Gastroesophageal sphincter (tissue), 4 donors: ENCODE results near the gene RNF215. TPM values are rescaled to one million over a fixed set of nuclear protein-coding genes. Genes with fewer than 3 reads are reported as not detected.

ENCODE experiments used
- ATAC-seq: fragments of 150-250 bp; one replicate; pipeline ENCODE4 v1.9.1; 2016; ENCODE audit warnings: mild to moderate bottlenecking, moderate library complexity
- H3K27ac ChIP-seq, 4 donors: fragments of 200-600 bp; sonication (generic) in 3 of 4; 1 replicate in 3 of 4; 2 replicates in 1 of 4; pipeline ENCODE4 v1.5.1; 2016 to 2019
- H3K27me3 ChIP-seq: fragments of 200-600 bp; sonication (generic); one replicate; pipeline ENCODE4 v1.5.1; 2019
- H3K36me3 ChIP-seq, 2 donors: fragments of 200-600 bp; sonication (generic); one replicate each; pipeline ENCODE4 v1.5.1; 2019; ENCODE audit warnings: control low read depth in 1 of 2
- H3K4me1 ChIP-seq, 3 donors: fragments of 200-600 bp; sonication (generic); 1 replicate in 2 of 3; 2 replicates in 1 of 3; pipeline ENCODE4 v1.5.1; 2016 to 2019; ENCODE audit warnings: control low read depth in 2 of 3
- H3K4me3 ChIP-seq, 2 donors: fragments of 200-600 bp; sonication (generic); one replicate each; pipeline ENCODE4 v1.5.1; 2019; ENCODE audit warnings: mild to moderate bottlenecking in 1 of 2, moderate library complexity in 1 of 2
- H3K9me3 ChIP-seq, 3 donors: fragments of 200-600 bp; sonication (generic); one replicate each; pipeline ENCODE4 v1.5.1; 2017 to 2019; ENCODE audit warnings: control low read depth in 2 of 3
- CTCF ChIP-seq, 4 experiments: fragments of 200-600 bp in 2 of 4; fragments of 450-650 bp in 2 of 4; sonication (generic) in 1 of 4; IDR thresholded peaks; one replicate each; pipeline ENCODE4 v1.5.1; 2017 to 2019; ENCODE audit warnings: antibody characterized with exemption in 4 of 4, mild to moderate bottlenecking in 2 of 4, moderate library complexity in 2 of 4
- EP300 ChIP-seq: sonication (generic); formaldehyde crosslinking; IDR thresholded peaks from one replicate; pipeline ENCODE4 v1.6.1; 2017; ENCODE audit warnings: antibody characterized with exemption, mild to moderate bottlenecking
- POLR2A ChIP-seq, 2 donors: fragments of 450-650 bp; IDR thresholded peaks; one replicate each; pipeline ENCODE4 v1.6.1; 2017; ENCODE audit warnings: antibody characterized with exemption in 2 of 2, mild to moderate bottlenecking in 2 of 2, moderate library complexity in 1 of 2
- POLR2AphosphoS5 ChIP-seq: sonication (generic); formaldehyde crosslinking; IDR thresholded peaks from one replicate; pipeline ENCODE4 v1.6.1; 2017; ENCODE audit warnings: antibody characterized with exemption
- WGBS, 2 donors: methylation state at CpG; one replicate each; pipeline ENCODE4 v1.1.5; 2018; ENCODE audit warnings: low coverage in 1 of 2; 5-methylcytosine and 5-hydroxymethylcytosine counted together
- total RNA-seq, 4 donors: library from RNA; depleted of rRNA; stranded (reverse); fragments of >200 nt; gene quantifications; one replicate each; pipeline ENCODE4 v1.1.0, GENCODE V29; 2016

Gene RNF215
- total RNA-seq, 4 donors from 2014 or later = 10.2 to 13.5 (median 11.7) TPM

GRCh38 chr22:30399718-30400117 is 12.5 kb upstream of the RNF215 start:
- Histone ChIP-seq H3K36me3 (no peaks in the 10 kb centered on the region), H3K4me1 (peaks cover 0 to 45% (median 13%) of the 10 kb centered on the region in 3 donors), H3K27ac (no peak overlapping the region), H3K27me3 (no peaks in the 10 kb centered on the region), H3K4me3 (no peak overlapping the region), H3K9me3 (no peaks in the 10 kb centered on the region)
- TF ChIP-seq POLR2AphosphoS5 = no peak
- no peak for TF ChIP-seq EP300
- no peak for TF ChIP-seq POLR2A (IDR thresholded peaks at IDR 0.05)
- no peak for TF ChIP-seq CTCF (IDR thresholded peaks at IDR 0.05)
- no peak for ATAC-seq
- WGBS, 2 donors = 76% methylated on average over 4 of the region's 5 CpGs; no CpG with 5 or more reads in 1 of the 2 donors

DNA sequence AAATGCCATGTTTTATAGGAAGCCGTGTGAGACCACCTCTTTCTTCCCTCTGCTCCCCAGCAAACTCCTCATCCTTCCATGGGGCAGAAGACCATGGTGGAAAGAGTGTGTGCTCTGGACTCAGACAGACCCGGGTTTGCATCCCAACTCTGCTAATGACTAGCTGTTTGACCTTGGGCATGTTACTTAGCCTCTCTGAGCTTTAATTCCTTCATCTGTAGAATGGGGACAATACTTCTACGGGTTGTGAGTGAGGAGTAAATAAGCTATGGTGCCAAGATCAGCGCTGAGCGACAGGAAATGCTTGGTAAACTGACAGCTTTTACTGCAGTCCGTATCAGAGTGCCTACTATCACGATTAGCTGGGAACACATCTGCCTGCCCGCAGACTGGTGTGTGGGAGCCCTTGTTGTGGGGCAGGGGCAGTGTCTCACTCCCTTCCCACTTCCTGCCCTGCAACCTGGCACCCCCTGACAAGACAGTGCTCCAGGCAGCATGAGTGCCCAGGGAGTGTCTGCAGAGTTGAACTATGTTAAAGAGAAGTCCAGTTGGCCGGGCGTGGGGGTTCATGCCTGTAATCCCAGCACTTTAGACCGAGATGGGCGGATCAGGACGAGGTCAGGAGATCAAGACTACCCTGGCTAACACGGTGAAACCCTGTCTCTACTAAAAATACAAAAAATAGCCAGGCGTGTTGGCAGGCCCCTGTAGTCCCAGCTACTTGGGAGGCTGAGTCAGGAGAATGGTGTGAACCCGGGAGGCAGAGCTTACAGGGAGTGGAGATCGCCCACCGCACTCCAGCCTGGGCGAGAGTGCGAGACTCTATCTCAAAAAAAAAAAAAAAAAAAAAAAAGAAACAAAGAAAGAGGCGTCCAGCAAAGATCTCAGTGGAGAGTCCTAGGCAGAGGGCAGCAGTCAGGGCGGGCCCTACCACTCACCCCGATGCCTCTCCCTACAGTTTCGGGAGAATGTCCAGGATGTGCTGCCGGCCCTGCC is 11.8 kb upstream of the RNF215 start:
- Histone ChIP-seq H3K27ac (peak overlapping the region in 2 of 4 donors; percentile 75 to 78), H3K4me3 (peak overlapping the region in 1 of 2 donors; percentile 84), H3K36me3 (no peaks in the 10 kb centered on the region), H3K9me3 (no peaks in the 10 kb centered on the region), H3K27me3 (no peaks in the 10 kb centered on the region), H3K4me1 (peaks cover 0 to 45% (median 13%) of the 10 kb centered on the region in 3 donors)
- WGBS, 2 donors = 59 to 69% methylated on average over 7 to 21 of the region's 25 CpGs
- no peak for TF ChIP-seq CTCF (IDR thresholded peaks at IDR 0.05)
- no peak for ATAC-seq

GRCh38 chr22:30397656-30398635 is 10.7 kb upstream of the RNF215 start:
- peak overlapping the region in 3 of 4 donors; percentile 73 to 78 (median 75) for H3K27ac ChIP-seq
- no peaks in the 10 kb centered on the region for H3K27me3 ChIP-seq
- H3K9me3 ChIP-seq = no peaks in the 10 kb centered on the region
- peak; percentile 30 for ATAC-seq
- peaks cover 0 to 45% (median 13%) of the 10 kb centered on the region in 3 donors for H3K4me1 ChIP-seq
- WGBS, 2 donors = 20 to 67% methylated on average over 3 to 4 of the region's 11 CpGs
- H3K4me3 ChIP-seq = peak overlapping the region; percentile 38 to 84
- TF ChIP-seq POLR2A (IDR thresholded peaks at IDR 0.05) (no peak), EP300 (no peak), POLR2AphosphoS5 (no peak)
- H3K36me3 ChIP-seq = no peaks in the 10 kb centered on the region

DNA sequence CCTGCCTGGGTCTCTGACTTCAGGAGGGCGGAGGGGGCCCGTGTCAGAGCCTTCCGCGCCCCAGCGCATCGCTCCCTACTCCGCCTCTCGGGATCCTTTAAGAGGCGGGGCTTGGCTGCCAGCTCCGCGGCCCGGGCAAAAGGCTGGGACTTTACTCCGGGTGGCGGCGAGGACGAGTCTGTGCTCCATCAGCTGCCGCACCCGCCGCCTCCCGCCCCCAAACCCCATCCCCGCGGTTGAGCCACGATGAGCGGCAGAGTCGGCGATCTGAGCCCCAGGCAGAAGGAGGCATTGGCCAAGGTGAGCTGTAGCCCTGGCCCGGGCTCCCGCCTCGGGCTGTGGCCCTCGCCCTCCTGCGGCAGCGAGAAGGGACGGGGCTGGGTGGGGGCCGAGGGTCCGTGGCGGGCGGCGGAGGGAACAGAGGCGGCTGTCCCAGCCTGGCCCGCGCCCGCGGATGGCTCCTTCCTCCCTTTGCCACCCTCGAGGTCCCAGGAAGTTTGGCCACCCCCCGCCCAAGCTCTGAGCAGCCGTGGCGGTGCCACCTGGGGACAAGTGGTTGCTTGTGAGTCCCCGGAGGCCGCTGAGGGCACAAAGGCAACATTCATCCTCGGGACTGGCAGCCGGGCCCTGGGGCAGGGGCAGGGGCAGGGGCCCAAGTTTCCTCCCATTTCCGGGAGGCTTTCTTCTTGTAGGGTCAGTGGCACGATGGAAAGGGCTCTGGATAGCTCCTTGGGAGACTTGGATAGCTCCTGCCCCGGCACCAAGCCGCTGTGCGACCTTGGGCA is 9.9 kb upstream of the RNF215 start, which contains the start of gene SEC14L2:
Gene SEC14L2, plus strand, starts transcription at position 148 of the 785 bp plus-strand sequence. Its CDS starts 99 bp downstream, at position 247.
- Histone ChIP-seq H3K4me1 (peaks cover 0 to 45% (median 13%) of the 10 kb centered on the region in 3 donors), H3K27ac (peak within 1 kb of the TSS; percentile 1 to 78 (median 74)), H3K27me3 (no peaks in the 10 kb centered on the region), H3K4me3 (peak within 1 kb of the TSS; percentile 38 to 84), H3K9me3 (no peaks in the 10 kb centered on the region), H3K36me3 (no peaks in the 10 kb centered on the region)
- WGBS, 2 donors = 0% methylated on average over 2 of the region's 56 CpGs; no CpG with 5 or more reads in 1 of the 2 donors
- peak; percentile 82 for ATAC-seq
- no peak for TF ChIP-seq CTCF (IDR thresholded peaks at IDR 0.05)
- no peak for TF ChIP-seq EP300
- TF ChIP-seq POLR2A (IDR thresholded peaks at IDR 0.05) = peak; percentile 22 to 31
- peak; percentile 34 for TF ChIP-seq POLR2AphosphoS5
